ENCODE data around the gene C1QTNF6.

Gene C1QTNF6

DNA sequence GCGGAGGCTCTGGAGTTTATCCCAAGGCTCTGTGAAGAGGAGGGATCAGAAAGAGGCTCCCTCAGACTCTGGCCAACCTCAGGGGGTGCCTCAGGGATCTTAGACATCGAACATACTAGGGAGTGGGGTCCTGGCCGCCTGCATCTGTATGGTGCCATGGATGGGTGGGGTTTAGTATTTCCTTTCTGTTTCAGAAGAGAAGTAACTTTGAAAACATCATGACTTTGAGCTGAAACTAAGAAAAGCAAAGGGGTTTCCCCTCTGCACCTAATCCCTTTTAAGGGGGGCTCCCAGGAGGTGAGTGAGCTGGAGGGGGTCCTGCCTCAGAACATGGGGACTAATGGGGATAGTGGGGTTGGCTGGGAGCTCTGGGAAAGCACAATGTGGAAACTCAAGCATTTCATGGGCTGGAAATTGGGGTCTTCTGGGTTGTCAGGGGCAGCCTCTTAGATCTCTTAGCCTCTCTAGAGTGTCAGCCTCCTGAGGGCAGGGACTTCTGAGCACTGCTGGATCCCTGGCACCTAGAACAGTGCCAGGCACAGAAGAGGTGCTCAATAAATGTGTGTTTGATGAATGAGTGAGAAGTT is 36.0 kb upstream of the C1QTNF6 start:
- no peak for DNase-seq

DNA sequence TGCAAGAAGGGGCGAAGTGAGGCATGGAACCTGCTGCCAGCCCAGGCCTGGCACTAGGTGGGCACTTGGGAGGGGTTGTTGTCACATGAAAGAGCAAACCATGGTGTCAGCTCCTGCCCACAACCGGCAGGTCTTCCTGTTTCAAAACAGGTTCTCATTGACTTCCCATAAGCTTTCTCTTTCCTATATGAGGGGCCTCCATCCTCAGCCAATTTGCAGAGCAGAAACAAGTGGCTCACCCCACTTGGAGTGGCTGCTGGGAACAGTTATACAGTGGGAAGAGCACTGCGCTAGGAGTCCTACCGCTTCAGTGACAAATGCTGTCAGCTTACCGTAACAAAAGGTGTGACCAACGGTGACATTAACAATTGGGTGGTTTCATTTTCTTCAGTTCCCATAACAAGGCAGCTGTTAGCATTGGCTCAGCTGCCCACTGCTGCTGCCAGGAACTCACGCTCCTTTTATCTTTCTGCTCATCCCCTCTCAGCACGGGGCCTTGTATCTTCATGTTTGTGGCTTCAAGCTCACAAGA is 34.5 kb upstream of the C1QTNF6 start:
- no peak for DNase-seq

DNA sequence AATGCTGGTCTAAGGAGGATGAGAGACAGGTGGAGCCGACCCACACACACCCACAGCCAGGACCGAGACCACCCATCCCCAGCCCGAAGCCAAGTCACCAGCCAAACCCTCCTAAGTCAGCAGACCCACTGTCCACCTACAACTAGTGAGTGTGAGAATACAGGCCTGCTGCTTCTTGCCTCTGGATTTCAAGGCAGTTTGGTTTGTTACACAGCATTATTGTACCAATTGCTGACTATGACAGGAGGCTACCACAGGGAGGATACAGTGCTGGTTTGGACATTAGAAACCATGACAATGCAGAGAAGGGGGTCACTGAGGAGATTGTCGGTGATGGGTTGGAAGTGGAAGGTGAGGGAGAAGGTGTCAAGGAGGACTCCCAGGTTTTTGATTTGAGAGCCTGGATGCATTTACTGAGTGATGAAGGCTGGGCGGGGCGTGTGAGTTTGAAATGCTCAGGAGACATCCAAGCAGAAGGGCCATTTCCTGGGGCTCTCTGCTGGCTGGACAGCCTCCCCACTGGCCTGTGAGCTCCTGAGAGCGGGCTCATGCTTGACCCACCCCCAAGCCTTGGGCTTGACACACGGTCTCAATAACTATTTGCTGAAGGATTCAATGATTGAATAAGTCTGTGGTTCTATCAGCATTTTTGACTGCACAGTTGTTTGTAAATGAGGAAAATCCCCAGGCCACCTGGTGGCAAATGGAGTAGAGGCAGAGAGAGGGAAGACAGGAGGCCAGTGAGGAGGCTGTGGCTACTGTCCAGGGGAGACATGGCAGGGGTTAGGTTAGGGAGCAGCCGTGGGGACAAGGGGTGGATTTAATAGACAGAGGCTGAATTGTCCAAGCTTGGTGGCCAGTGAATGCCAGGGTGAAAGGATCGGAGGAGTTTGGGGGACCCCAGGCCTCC is 33.6 kb upstream of the C1QTNF6 start:
- no peak for DNase-seq

DNA sequence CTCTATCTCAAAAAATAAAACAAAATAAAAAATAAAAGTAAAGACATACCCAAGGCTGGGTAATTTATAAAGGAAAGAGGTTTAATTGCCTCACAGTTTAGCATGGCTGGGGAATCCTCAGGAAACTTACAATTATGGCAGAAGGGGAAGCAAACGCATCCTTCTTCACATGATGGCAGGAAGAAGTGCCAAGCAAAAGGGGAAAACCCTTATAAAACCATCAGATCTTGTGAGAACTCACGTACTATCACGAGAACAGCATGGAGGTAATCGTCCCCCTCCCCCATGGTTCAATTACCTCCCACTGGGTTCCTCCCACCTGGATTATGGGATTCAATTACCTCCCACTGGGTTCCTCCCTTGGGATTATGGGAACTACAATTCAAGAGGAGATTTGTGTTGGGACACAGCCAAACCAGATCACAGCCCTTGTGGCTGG is 32.5 kb upstream of the C1QTNF6 start:
- DNase-seq: no peak

DNA sequence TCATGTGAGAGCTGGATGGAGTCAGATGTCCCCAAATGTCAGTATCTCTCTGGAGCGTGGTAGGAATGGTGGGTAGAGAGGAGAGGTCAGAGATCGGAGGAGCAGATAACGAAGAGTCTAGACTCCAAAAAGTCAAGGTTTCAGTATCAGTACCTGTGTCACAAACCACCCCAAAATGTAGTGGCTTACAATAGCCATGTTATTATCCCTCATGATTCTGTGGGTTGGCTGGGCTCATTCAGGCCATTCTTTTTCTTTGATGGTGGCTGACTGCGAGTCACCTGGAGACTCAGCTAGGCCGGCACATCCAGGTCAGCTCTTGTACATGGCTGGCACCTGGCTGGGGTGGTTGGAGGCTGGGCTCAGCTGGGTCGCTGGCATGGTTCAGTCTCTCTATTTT is 31.5 kb upstream of the C1QTNF6 start:
- DNase-seq: no peak

DNA sequence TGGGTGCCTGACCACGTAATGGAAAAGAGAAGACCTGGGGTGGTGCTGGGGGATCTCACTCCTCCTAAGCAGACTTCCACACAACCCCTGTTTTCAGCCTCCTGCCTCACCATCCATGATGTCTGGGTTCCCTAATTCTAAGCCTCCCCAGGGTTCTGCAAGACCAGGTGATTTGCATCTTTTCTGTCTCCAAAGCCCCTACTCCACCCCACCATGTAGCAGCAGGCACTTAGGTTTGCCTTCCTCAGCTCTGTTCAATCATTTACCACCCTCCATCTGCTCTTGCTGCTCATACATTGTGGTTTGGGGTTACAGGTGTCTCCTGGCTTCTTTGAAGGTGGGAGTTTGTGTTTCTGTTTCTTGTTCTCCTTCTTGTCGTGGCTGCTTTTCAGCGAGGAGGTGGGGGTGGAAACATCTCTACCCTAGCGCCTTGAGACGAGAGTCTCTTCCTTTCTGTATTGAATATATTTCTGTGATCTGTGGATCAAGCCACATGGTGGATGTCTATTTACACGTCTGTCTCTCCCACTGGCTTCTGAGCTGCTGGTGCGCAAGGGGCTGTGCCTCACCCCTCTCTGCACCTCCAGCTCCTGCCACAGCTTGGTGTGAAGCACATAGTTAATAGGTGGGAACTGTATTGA is 30.8 kb upstream of the C1QTNF6 start:
- no peak for DNase-seq

DNA sequence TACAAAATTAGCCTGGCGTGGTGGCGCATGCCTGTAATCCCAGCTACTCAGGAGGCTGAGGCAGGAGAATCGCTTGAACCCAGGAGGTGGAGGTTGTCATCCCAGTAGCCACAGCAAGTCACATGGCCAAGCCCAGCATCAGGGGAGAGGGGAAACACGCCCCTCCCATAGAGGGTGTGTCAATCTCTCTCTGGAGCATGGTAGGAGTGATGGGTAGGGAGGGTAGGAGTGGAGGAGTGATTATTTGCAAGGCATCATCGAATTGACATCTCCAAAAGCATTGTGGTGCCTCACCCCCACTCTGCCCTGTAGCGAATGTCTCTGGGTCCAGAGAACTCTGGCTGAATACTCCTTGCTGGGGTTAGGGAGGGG is 30.3 kb upstream of the C1QTNF6 start:
- DNase-seq: no peak

DNA sequence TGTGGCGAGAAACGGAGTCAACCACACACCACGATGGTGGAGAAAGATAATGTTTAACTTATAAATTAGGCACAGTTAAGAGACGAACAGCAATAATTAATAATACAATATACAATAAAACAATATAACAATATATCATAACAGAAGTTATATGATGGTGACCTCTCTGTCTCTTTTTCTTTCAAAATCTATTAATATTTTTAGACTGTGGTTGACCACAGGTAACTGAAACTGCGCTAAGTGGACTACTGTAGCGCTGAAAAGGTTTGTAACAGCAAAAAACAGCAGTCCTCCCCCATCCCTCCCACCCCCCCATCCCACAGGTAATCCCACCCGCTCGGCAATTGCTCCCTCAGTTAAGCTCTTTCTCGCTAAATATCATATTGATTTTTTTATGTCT is 27.8 kb upstream of the C1QTNF6 start:
- no peak for DNase-seq

DNA sequence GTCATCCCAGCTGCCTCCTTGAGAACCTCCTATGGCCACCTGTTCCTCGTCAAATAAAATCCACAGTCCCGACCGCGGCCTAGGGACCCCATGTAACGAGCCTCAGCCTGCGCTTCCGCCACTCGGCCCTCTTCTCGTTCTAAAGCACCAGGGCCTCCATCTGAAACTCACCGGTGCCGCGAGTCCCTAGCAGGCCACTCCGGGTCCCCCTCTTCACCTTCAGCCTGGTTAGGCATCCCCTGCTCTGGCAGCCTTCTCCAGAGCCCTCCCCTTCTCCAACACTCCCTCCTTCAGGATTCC is 26.6 kb upstream of the C1QTNF6 start:
- DNase-seq: no peak

DNA sequence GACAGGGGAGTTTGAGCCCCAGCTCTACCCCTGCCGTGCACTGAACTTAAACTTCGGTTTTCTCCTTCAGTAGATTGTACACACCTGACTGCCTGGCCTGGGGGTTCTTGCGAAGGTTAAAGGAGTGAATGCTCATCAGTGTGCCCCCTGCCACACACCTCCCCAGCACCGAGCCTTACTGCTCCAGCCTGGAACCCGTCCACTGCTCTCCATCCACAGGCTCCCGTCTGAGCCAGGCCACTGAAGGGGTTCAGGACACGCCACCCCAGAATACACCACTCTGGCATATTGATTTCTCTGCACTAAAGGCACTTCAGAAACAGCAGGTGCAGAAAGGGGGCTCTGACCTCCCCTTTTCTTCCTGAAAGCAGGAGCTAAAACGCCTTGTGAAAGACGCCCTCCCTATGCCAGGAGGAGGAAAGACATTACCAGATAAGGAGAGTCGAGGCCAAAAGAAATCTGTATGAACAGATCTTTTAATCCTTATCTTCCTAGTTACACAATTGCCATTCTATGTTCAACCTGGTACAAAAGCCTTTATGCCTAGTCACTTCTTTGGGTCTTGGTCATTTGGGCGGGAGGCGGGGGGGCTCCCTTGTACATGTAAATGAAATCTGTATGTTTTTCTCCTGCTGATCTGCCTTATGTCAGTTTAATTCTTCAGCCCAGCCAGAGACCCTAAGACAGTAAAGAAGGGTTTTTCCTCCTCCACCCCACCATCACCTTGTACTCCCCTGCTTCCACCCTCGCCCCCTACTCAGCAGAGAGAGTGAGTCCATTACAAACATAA is 26.1 kb upstream of the C1QTNF6 start:
- DNase-seq: no peak

DNA sequence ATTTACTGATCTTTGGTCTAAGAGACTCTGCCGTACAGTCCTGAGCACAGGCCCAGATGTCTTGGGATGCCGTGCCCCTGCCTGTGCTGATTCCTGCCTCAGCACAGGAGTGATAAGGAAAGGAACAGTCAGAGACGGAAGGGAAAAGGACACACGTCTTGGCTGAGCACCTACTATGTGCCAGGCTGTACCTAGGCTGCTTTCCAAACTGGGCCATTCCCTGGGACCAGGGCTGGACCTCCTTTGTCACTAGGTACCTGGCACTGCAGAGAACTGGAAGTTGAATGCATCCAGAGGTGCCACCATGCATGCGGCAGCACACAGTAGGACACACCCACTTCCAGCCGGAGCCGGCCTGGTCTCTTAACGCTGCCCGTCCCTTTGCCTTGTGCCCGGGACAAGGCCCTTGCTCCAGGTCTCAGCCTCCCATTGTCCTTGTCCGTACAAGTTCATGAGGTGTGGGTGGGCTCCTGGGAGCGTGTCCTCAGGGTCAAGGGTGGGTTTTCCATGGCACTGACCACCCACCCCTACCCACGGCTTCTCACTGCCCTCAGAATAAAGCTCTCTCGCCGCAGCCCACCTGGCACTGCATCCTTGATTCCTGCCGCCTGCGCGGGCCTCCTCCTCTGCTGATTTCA is 25.3 kb upstream of the C1QTNF6 start:
- peak; percentile 12 for DNase-seq

DNA sequence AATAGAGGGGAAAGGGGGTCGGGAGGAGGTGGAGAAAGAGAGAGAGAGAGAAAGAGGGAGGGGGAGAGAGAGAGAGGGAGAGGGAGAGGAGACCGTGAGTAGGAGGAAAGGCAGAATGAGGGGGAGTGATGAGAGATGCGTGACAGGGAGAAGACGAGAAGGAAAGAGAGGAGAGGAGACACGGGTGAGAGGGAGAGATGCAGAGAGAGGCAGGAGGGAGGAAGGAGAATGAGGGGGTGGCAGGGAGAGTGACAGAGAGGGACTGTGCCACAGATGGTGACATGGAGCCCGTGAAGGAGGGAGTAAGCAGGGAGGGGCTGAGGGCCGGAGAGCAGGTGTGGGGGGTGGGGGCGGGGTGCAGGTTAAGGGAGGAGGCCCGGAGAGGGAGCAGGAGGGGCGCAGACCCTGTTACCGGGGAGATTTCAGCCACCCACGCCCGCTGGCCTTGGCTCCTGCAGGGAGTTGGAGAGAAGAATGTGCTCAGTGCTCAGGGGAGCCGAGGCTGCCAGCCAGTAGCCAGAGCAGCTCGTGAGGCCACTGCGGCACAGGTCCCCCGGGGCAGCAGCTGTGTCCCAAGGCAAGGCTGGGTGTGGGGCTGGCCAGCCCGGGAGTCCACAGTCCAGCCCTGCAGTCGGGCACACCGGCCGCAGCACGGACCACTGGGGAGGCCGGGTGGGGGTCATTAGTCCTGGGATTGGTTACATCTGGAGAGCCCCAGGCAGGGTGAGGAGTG is 24.3 kb upstream of the C1QTNF6 start, which contains the start of gene SSTR3:
SSTR3 (minus strand) TSS at position 304 of the 733 bp plus-strand sequence. CDS start 4,674 bp downstream, outside the sequence.
- DNase-seq: peak; percentile 41

DNA sequence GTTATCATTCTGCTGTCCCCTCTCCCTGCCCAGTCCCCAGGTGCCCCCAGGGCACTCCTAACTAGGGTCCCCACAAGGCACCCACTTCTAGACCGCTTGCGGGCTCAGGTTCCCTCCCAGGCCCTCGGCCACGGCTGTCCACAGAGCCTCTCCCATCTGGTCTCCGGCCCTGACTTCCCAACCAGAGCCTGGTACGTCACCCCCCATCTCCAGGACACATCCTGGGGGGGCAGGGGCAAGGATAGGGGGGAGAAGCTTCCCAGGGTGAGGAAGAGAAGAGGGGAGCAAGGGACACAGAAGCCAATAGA is 23.8 kb upstream of the C1QTNF6 start:
- no peak for DNase-seq

DNA sequence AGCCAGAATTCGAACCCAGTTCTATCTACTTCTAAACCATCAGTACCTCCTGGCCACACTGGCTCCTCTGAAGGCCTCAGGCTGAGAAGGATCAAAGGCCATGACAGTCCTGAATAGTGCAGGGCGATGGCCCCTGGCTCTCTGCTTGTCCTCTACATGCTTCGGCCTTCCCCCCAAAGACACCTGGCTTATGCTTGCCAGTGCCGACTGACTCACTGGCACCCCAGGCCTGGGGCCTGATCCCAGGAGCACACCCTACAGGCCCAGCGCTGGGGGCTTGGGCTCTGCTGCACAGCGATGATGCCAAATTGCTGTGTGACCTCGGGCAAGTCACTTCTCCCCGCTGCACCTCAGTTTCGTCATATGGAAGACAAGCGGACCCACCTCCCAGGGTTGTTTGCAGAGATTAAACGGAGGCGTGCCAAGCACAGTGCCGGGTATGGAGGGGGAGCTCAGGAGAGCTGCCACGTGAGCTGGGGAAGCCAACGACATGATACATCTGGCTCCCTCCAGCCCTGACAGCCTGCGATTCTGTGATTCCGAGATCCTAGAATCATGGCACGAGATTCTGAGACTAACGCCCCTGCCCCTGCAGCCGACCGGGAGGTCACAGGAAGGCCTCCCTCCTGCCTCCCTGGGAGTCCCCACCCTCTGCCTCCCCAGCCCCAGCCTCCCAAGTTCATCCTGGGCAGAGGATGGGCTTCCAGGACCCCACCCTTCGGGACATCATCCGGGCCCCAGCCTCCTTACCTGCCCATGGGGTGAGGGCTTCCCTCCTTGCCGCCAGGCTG is 23.2 kb upstream of the C1QTNF6 start:
- DNase-seq: peak; percentile 26

DNA sequence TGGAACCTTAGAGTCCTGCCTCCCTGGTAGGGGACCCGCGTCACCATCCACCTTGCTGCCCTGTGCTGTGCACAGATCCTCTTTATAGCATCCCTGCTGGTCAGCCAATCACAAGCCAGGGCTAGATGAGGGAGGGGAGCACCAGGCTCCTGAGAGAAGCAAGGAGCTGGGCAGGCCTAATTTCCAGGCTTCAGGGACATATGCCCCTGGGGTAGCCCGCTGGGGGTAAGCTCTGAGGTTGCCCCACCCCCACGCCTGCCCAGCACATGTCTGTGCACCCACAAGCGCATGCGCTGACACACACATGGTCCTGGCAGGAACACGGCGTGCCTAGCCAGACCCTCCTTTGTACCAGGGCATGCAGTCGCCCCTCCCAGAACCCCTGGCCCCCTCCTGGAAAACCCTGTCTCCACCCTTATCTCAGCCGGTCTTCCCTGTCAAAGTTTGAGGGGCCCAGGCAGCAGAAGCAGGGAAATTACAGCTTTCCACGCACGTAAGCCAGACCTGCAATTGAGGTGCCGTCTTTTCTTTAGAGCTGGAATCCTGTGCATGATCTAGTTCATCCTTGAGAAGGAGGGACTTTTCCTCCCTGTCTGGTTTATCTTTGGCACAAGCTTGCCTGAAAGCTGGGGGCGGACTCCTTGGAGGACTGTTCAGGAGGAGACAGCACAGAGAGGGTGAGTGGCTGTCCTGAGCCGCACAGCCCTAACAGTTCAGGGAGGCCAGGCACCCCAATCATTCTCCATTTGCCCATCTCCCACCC is 22.2 kb upstream of the C1QTNF6 start:
- DNase-seq: peak; percentile 24

DNA sequence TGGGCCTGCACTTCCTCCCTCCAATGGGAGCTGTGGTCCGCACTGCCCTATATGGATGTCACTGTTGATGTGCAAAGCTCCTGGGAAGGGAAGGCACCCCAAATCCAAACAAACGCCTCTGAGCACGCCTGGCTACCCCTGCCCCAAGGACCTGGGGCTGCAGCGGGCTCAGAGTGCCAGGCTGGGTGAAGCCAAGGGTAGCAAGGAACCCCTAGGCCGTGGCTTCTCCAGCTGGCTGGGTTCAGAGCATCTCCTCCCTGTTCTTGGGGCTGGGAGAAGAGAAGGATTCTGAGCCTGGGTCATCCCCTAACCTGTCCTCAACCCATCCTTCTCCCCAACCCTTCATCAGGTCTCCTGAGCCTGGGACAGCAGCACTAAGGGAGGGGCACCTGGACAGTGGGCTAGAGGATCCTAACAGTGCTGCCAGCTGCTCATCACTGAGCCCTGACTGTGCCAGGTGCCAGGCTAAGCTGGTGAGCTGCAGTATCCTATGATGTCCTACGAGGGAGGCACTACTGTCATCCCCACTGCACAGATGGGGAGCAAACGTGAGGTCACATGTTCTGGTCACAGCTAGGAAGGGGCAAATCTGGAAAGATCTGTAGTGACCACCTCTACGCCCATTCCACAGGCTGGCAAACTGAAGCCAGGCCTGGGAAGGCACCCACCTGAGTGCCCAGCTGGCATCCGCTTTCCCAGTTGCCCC is 21.2 kb upstream of the C1QTNF6 start:
- DNase-seq: peak; percentile 22

DNA sequence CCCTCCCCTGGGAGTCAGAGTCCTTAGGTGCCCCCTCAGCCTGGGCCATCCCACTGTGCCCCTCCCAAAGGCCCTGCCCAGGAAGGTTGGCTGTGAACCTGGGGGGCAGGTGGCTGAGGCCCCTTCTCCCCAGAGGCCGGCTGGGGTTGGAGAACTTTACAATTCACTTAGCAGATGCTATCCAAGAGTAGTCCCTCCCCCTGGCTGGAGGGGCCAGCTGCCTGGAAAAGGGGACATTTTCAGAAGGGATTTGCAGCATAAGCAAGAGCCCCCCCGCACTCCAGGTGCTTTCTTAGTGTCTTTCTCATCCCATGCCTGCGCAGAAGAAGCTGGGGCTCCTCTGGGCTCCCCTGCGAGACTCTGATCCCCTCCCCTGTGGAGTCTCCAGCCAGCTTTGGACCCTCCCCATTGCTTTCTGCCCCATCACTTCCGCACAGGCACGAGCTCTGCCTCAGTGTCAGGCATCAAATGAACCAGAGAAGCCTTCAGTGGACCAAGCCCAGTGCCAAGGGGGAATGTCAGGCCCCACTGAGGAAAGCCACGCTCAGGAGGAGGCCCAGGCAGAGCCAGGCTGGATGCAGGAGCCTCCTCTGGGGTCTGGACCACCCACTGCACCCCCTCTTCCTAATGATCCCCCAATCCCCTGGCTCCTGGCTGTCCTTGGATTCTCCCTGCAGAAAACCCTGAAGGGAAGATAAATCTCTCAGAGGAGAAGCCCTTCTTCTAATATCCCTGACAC is 20.5 kb upstream of the C1QTNF6 start:
- DNase-seq: peak; percentile 18

DNA sequence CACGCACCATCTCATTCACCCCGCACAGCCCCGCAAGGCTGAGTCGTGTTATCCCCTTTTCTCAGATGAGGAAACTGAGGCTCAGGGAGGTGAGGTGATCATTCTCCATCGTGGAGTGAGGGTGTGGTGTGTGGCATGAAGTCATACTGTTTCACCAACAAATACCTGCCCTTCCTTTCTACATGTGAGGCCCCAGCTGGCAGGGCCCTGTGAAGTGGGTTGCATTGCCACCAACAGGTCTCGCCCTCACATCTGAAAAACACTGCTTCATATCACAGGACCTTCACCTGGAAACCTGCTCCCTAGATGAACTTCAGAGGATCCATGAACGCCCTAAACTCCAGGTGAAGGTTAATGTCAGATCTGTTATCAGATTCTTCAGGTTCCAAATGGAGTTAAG is 19.9 kb upstream of the C1QTNF6 start:
- DNase-seq: no peak
